Esophagus (tissue), 2 donors: Measurements from ENCODE around the gene JAG1. TPM values are rescaled to one million over a fixed set of nuclear protein-coding genes. Genes with fewer than 3 reads are reported as not detected.

ENCODE experiments used
- H3K27ac ChIP-seq, 2 donors: one replicate each; pipeline ENCODE4 v1.5.1; 2013; ENCODE audit warnings: low read depth in 2 of 2, mild to moderate bottlenecking in 2 of 2, inconsistent platforms in 1 of 2, low read length in 1 of 2, moderate library complexity in 1 of 2
- H3K27me3 ChIP-seq, 2 donors: one replicate each; pipeline ENCODE4 v1.6.1; 2013; ENCODE audit warnings: low read length in 2 of 2, control low read depth in 1 of 2, mild to moderate bottlenecking in 1 of 2; ENCODE audit not compliant: insufficient read depth in 2 of 2, control insufficient read depth in 1 of 2
- H3K36me3 ChIP-seq, 2 donors: one replicate each; pipeline ENCODE4 v1.6.1; 2013; ENCODE audit warnings: low read length in 1 of 2; ENCODE audit not compliant: control insufficient read depth in 2 of 2, insufficient read depth in 2 of 2
- H3K4me1 ChIP-seq, 2 donors: one replicate each; pipeline ENCODE4 v1.6.1; 2013; ENCODE audit warnings: low read length in 1 of 2; ENCODE audit not compliant: control insufficient read depth in 2 of 2, insufficient read depth in 2 of 2
- H3K4me3 ChIP-seq, 2 donors: one replicate each; pipeline ENCODE4 v1.5.1; 2013; ENCODE audit warnings: low read length in 2 of 2, mild to moderate bottlenecking in 2 of 2, low read depth in 1 of 2, moderate library complexity in 1 of 2
- H3K9me3 ChIP-seq, 2 donors: one replicate each; pipeline ENCODE4 v1.6.1; 2013; ENCODE audit warnings: mild to moderate bottlenecking in 2 of 2, low read depth in 1 of 2, low read length in 1 of 2, moderate library complexity in 1 of 2; ENCODE audit not compliant: control insufficient read depth in 2 of 2, insufficient read depth in 1 of 2
- WGBS, 2 donors: extraction: QIAGEN DNeasy Blood & Tissue Kit; methylation state at CpG; one replicate each; pipeline ENCODE4 v1.1.7; 2013; 5-methylcytosine and 5-hydroxymethylcytosine counted together
- polyA plus RNA-seq, 2 donors: library from polyadenylated mRNA; stranded (reverse); fragments of 200-250 nt; gene quantifications; one replicate each; pipeline ENCODE4 v1.2.3, GENCODE V29; 2013
- donor health status: healthy with polysubstance abuse.
- donor health status: Bipolar disorder and iron deficiency.

JAG1 gene
- polyA plus RNA-seq, 2 donors, result 36.5 to 48.8 TPM

DNA sequence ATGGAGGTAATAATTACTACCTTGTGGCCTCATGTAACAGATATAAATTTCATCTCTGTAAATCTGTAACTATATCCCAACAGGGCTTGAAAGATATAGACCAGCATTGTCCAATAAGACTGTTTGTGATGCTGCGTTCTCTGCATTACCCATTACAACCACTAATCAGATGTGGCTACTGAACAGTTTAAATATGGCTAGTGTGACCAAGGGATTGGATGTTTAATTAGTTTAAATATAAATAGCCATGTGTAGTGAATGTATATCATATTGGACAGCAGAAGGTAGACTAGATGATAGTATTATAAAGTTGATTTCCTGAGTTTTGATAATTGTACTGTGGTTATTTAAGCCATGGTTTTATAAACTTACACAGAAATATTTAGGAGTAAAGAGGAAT, 27.8 kb upstream of the JAG1 start:
- 99 to 100% methylated on average over 1 of the region's 1 CpG for WGBS, 2 donors
- H3K36me3 ChIP-seq, result no peaks in the 10 kb centered on the region
- no peak overlapping the region for H3K27ac ChIP-seq
- H3K4me1 ChIP-seq, result peaks cover 2 to 4% of the 10 kb centered on the region in 2 donors
- no peak overlapping the region for H3K4me3 ChIP-seq
- H3K9me3 ChIP-seq, result no peaks in the 10 kb centered on the region
- H3K27me3 ChIP-seq, result no peaks in the 10 kb centered on the region

DNA sequence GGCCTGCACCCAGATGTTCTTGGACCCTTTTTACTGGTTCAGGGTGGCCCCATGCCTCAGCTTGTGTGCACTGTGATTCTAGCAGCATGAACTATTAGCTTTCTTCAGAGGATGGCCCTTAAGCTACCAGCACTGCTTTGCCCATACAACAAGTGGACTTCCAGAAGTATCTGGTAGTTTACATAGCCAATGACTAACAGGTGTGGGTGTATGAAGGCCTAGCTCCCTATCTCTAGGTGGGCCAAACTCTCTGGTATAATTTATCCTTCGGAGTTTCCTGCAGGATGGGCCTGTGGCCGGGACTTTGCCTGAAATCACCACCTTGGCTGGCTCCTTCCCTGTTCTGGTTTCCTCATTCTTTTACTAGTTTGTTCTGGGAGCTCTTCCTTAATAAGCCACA, 26.1 kb upstream of the JAG1 start:
- Histone ChIP-seq H3K9me3 (no peaks in the 10 kb centered on the region), H3K36me3 (no peaks in the 10 kb centered on the region), H3K4me3 (no peak overlapping the region), H3K4me1 (no peaks in the 10 kb centered on the region), H3K27ac (no peak overlapping the region), H3K27me3 (no peaks in the 10 kb centered on the region)
- 85 to 93% methylated on average over 2 of the region's 2 CpGs for WGBS, 2 donors

DNA sequence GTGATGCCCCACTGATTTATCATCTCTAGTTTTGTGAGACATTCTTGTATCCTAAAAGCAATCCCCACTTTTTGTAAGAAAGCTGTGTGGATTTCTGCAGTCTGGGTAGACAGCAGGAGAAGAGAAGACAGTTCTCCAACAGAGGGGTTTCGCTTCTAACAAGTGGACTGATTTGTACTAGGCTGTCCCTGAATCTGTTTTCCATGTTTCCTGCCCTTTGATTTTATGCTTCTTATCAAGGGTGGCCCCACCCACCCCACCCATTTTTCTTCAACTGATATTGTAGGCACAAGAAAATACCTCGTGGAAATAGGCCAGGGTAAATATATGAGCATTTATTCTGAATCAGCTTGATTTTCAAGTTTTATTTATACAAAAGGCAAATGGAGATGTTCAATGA, 25.7 kb upstream of the JAG1 start:
- Histone ChIP-seq H3K27ac (no peak overlapping the region), H3K36me3 (no peaks in the 10 kb centered on the region)
- 51 to 61% methylated on average over 2 of the region's 2 CpGs for WGBS, 2 donors

GRCh38 chr20:10696650-10697049, 22.9 kb upstream of the JAG1 start:
- no peaks in the 10 kb centered on the region for H3K9me3 ChIP-seq
- no peak overlapping the region for H3K4me3 ChIP-seq
- no peaks in the 10 kb centered on the region for H3K27me3 ChIP-seq
- no peak overlapping the region for H3K27ac ChIP-seq
- no peaks in the 10 kb centered on the region for H3K4me1 ChIP-seq
- 68 to 81% methylated on average over 5 of the region's 5 CpGs for WGBS, 2 donors
- H3K36me3 ChIP-seq, result no peaks in the 10 kb centered on the region

More for the DNA sequence above, 25.7 kb upstream of the JAG1 start:
- no peak overlapping the region for H3K4me3 ChIP-seq
- H3K27me3 ChIP-seq, result no peaks in the 10 kb centered on the region
- H3K9me3 ChIP-seq, result no peaks in the 10 kb centered on the region
- H3K4me1 ChIP-seq, result no peaks in the 10 kb centered on the region

DNA sequence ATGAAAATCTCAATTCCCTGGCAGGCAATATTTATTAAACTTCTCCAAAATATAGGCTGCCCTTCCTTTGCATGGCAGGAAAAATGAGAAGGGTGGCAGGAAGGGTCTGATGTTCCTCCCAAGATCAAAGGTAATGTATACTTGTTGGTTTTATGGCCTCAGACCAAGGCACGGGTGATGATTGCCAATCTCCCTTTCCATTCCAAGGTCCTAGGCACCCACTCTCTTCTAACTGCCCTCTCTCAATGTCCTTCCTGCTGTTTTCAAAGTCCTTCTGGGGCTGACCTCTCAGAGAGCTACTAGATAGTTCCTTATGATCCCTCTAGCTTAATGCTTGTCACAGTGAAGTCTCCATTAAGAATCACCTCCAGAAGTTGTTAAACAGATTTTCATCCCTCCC, 15.6 kb upstream of the JAG1 start:
- H3K36me3 ChIP-seq, result no peaks in the 10 kb centered on the region
- no peaks in the 10 kb centered on the region for H3K9me3 ChIP-seq
- H3K4me3 ChIP-seq, result no peak overlapping the region
- 79 to 89% methylated on average over 1 of the region's 1 CpG for WGBS, 2 donors
- peaks cover 0 to 4% of the 10 kb centered on the region in 2 donors for H3K4me1 ChIP-seq
- no peak overlapping the region for H3K27ac ChIP-seq
- no peaks in the 10 kb centered on the region for H3K27me3 ChIP-seq

DNA sequence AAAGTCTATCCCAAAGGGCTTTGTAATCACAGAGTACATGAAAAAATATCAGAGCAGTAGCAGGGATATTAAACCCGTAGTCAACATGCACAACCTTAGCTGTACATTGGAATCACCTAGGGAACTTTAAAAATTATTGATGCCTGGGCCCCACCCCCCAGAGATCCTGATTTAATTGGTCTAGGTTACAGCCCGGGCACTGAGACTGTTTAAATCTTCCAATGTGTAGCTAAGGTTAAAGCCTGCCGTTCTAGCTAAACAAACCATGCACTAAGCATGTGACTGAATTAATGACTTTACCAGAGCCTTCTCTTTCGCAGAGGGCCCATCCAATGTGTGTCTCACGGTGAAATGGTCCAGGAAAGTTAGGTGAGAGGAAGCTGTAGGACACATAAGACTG, 14.1 kb upstream of the JAG1 start:
- Histone ChIP-seq H3K9me3 (no peaks in the 10 kb centered on the region), H3K27me3 (no peaks in the 10 kb centered on the region), H3K4me1 (peaks cover 0 to 4% of the 10 kb centered on the region in 2 donors), H3K4me3 (no peak overlapping the region), H3K36me3 (no peaks in the 10 kb centered on the region), H3K27ac (no peak overlapping the region)
- WGBS, 2 donors, result 88 to 89% methylated on average over 5 of the region's 5 CpGs

DNA sequence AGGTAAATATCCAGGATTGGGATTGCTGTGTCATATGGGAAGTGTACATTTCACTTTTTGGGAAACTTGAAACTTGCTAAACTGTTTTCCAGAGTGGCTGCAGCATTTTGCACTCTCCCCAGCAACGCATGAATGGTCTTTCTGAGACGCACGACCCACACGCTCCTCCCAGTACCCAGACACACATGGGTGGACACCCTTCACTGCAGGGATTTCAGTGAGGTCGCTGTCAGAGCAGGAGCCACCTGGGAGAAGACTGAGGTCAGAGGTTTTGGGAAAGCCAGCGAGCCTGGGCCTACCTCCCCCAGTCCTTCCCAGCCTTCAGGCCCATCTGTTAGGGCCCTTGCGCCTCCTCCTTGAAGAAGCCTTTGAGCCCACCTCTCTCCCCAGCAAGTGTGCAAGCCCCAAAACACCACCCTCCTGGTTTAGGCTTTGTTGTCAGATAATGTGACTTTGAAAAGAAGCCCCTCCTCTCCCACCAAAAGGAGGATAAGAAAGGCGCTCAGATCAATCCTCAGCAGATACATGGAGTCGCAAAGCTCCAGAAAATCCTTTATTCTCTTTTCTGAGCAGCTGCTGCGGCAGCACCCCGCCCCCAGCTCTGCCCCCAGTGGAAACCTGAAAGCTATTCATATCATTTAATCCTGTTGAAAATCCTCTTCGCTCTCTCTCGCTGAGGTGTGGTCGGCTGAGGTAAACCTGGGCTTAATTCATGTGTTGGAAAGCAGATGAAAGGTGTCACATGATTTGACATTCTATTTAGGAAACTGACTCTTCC, 12.7 kb upstream of the JAG1 start:
- H3K27me3 ChIP-seq, result no peaks in the 10 kb centered on the region
- WGBS, 2 donors, result 77 to 78% methylated on average over 14 of the region's 14 CpGs
- H3K9me3 ChIP-seq, result no peaks in the 10 kb centered on the region
- H3K27ac ChIP-seq, result no peak overlapping the region
- H3K36me3 ChIP-seq, result no peaks in the 10 kb centered on the region
- H3K4me1 ChIP-seq, result peaks cover 0 to 4% of the 10 kb centered on the region in 2 donors
- no peak overlapping the region for H3K4me3 ChIP-seq

DNA sequence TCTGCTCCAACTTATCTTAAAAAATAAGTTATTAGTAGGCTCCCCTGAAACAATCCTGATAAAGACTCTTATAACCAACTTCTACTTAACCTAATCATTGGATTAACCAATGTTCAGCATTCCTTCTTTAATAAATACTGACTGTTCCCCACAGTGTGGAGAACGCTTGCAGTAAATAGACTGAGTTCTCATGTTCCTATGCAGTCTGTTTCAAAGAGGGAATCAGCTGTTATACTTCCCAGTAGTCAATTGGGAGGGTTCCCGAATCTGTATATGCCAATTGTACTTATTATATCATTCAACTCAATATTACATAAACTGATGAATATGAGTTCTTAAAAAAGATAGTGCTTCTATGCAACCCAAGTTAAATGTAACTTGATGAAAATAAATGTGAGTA, 9.7 kb upstream of the JAG1 start:
- H3K27me3 ChIP-seq, result no peaks in the 10 kb centered on the region
- H3K36me3 ChIP-seq, result no peaks in the 10 kb centered on the region
- H3K9me3 ChIP-seq, result no peaks in the 10 kb centered on the region
- WGBS, 2 donors, result 81 to 89% methylated on average over 2 of the region's 2 CpGs
- peaks cover 0 to 4% of the 10 kb centered on the region in 2 donors for H3K4me1 ChIP-seq
- H3K27ac ChIP-seq, result no peak overlapping the region
- H3K4me3 ChIP-seq, result no peak overlapping the region

DNA sequence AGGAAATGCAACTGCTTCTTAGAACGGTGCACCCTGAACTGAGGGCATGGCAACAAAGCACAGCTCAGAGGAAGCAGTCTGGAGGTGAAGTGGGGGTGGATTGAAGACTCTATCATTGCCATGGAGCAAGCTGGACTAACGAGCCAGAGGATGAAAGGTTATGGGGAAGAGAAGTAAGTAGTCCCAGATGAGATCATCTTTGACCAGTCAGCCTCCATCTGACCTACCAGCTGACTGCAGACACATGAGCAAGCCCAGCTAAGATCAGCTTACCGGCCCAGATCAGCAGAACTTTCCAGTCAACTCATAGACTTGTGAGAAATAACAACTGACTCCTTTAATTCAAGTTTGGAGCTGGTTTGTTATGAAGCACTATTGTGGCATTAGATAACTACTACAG, 9.1 kb upstream of the JAG1 start:
- H3K27me3 ChIP-seq, result no peaks in the 10 kb centered on the region
- H3K4me3 ChIP-seq, result no peak overlapping the region
- peaks cover 0 to 4% of the 10 kb centered on the region in 2 donors for H3K4me1 ChIP-seq
- 66 to 68% methylated on average over 3 of the region's 3 CpGs for WGBS, 2 donors
- H3K36me3 ChIP-seq, result no peaks in the 10 kb centered on the region
- H3K27ac ChIP-seq, result no peak overlapping the region
- no peaks in the 10 kb centered on the region for H3K9me3 ChIP-seq

GRCh38 chr20:10681494-10681893, 7.7 kb upstream of the JAG1 start:
- Histone ChIP-seq H3K27ac (peak overlapping the region in 1 of 2 donors; percentile 52), H3K4me1 (peaks cover 0 to 3% of the 10 kb centered on the region in 2 donors), H3K9me3 (no peaks in the 10 kb centered on the region), H3K4me3 (no peak overlapping the region), H3K27me3 (no peaks in the 10 kb centered on the region), H3K36me3 (no peaks in the 10 kb centered on the region)
- WGBS, 2 donors, result 90 to 92% methylated on average over 4 of the region's 4 CpGs
